H1 (cell line): ENCODE measurements around the gene RSBN1. TPM values are rescaled to one million over a fixed set of nuclear protein-coding genes. Genes with fewer than 3 reads are reported as not detected.

Experiments
- CTCF ChIA-PET: fragments of 300-600 bp; sonication (Branson Sonifier 250); formaldehyde crosslinking; loops from one replicate; lab custom pipeline; 2021; ENCODE audit not compliant: partially characterized antibody; lab: Charles Lee
- POLR2A ChIA-PET: fragments of 300-600 bp; sonication (Branson Sonifier 250); formaldehyde crosslinking; loops from one replicate; lab custom pipeline; 2021; ENCODE audit warnings: inconsistent platforms; ENCODE audit not compliant: partially characterized antibody; lab: Charles Lee
- DNase-seq, 2 experiments: peaks; one replicate each; pipeline versions ENCODE4 v3.0.0 to v3.0.0-alpha.2; 2010 to 2022; ENCODE audit warnings: low spot score in 2 of 2, low read depth in 1 of 2, mixed read lengths in 1 of 2
- FAIRE-seq: peaks from 2 replicates; lab custom pipeline; 2011; peaks lifted over from hg19 to GRCh38; lab: Jason Lieb, UNC
- H2AFZ ChIP-seq: 2 replicates; pipeline ENCODE4 v1.8.1; 2012; ENCODE audit warnings: low read length, inconsistent platforms
- H2AK5ac ChIP-seq: 2 replicates; pipeline ENCODE4 v1.6.1; 2013; ENCODE audit warnings: low read depth, low read length
- H2BK120ac ChIP-seq: replicated peaks from 2 replicates; pipeline ENCODE3; 2013; ENCODE audit warnings: low read depth, low read length, inconsistent platforms
- H2BK12ac ChIP-seq: 2 replicates; pipeline ENCODE4 v1.6.1; 2013; ENCODE audit warnings: low read depth, low read length
- H2BK15ac ChIP-seq: 2 replicates; pipeline ENCODE4 v1.6.1; 2013; ENCODE audit warnings: low read length
- H2BK20ac ChIP-seq: 2 replicates; pipeline ENCODE4 v1.6.1; 2013; ENCODE audit warnings: low read length
- H2BK5ac ChIP-seq: 2 replicates; pipeline ENCODE4 v1.6.1; 2013; ENCODE audit warnings: low read depth, low read length
- H3K14ac ChIP-seq: 2 replicates; pipeline ENCODE4 v1.6.1; 2013; ENCODE audit warnings: inconsistent platforms; ENCODE audit not compliant: insufficient read length
- H3K18ac ChIP-seq: 2 replicates; pipeline ENCODE4 v1.6.1; 2013; ENCODE audit warnings: low read length; ENCODE audit errors: extremely low read depth
- H3K23ac ChIP-seq: 2 replicates; pipeline ENCODE4 v1.6.1; 2013; ENCODE audit warnings: inconsistent platforms; ENCODE audit not compliant: insufficient read length
- H3K23me2 ChIP-seq: 2 replicates; pipeline ENCODE4 v1.6.1; 2013; ENCODE audit warnings: low read depth, low read length
- H3K27ac ChIP-seq: 2 replicates; pipeline ENCODE4 v1.6.1; 2011; ENCODE audit warnings: low read depth, low read length, inconsistent platforms
- H3K27me3 ChIP-seq, 4 experiments: replicated peaks in 1 of 4; 1 replicate in 1 of 4; 2 replicates in 3 of 4; pipeline versions ENCODE4 v1.6.1 to v1.8.1; 2011 to 2013; ENCODE audit warnings: low read length in 3 of 4, mild to moderate bottlenecking in 3 of 4, inconsistent platforms in 2 of 4, mixed read lengths in 2 of 4, moderate library complexity in 1 of 4; ENCODE audit not compliant: control insufficient read depth in 3 of 4, insufficient read depth in 3 of 4; ENCODE audit errors: extremely low read depth in 1 of 4
- H3K36me3 ChIP-seq, 4 experiments: 2 replicates each; pipeline versions ENCODE4 v1.6.1 to v1.8.1; 2011 to 2013; ENCODE audit warnings: mild to moderate bottlenecking in 4 of 4, low read length in 3 of 4, moderate library complexity in 2 of 4, control low read depth in 1 of 4, inconsistent platforms in 1 of 4; ENCODE audit not compliant: insufficient read depth in 4 of 4, control insufficient read depth in 2 of 4
- H3K4ac ChIP-seq: replicated peaks from 2 replicates; pipeline ENCODE3; 2013; ENCODE audit warnings: low read length, low read depth, mixed read lengths, inconsistent platforms; ENCODE audit not compliant: insufficient read length
- H3K4me1 ChIP-seq, 4 experiments: replicated peaks in 1 of 4; 1 replicate in 1 of 4; 2 replicates in 3 of 4; pipeline versions ENCODE4 v1.6.1 to v1.8.1; 2011 to 2013; ENCODE audit warnings: low read length in 3 of 4, inconsistent platforms in 2 of 4, mixed read lengths in 1 of 4; ENCODE audit not compliant: insufficient read depth in 4 of 4, control insufficient read depth in 3 of 4
- H3K4me2 ChIP-seq, 2 experiments: 2 replicates each; pipeline versions ENCODE4 v1.6.1 to v1.8.1; 2011 to 2013; ENCODE audit warnings: low read depth in 2 of 2, low read length in 2 of 2, control low read depth in 1 of 2, inconsistent platforms in 1 of 2, mild to moderate bottlenecking in 1 of 2; ENCODE audit not compliant: insufficient read depth in 1 of 2
- H3K4me3 ChIP-seq, 4 experiments: fragments of 200-600, 300-600 bp in 1 of 4; sonication (generic), shearing (Covaris generic), sonication (Bioruptor Twin) in 1 of 4; 2 replicates each; pipeline versions ENCODE4 v1.5.1 to v1.8.1; 2011 to 2016; ENCODE audit warnings: low read length in 4 of 4, low read depth in 3 of 4, control low read depth in 2 of 4, inconsistent platforms in 2 of 4, mild to moderate bottlenecking in 2 of 4, mixed read lengths in 1 of 4, moderate library complexity in 1 of 4; ENCODE audit not compliant: insufficient read depth in 2 of 4; ENCODE audit errors: extremely low read depth in 1 of 4
- H3K56ac ChIP-seq: replicated peaks from 2 replicates; pipeline ENCODE3; 2013; ENCODE audit warnings: low read depth, mild to moderate bottlenecking, mixed read lengths, low read length, inconsistent platforms; ENCODE audit not compliant: insufficient read length
- H3K79me1 ChIP-seq: 2 replicates; pipeline ENCODE4 v1.6.1; 2013; ENCODE audit warnings: low read depth, low read length, control low read depth
- H3K79me2 ChIP-seq, 2 experiments: 2 replicates each; pipeline versions ENCODE4 v1.6.1 to v1.8.1; 2012 to 2013; ENCODE audit warnings: low read length in 2 of 2, mild to moderate bottlenecking in 2 of 2, inconsistent platforms in 1 of 2; ENCODE audit not compliant: insufficient read depth in 2 of 2, control insufficient read depth in 1 of 2
- H3K9ac ChIP-seq, 4 experiments: replicated peaks in 1 of 4; 1 replicate in 1 of 4; 2 replicates in 3 of 4; pipeline versions ENCODE4 v1.6.1 to v1.8.1; 2011 to 2013; ENCODE audit warnings: low read depth in 3 of 4, low read length in 3 of 4, control low read depth in 2 of 4, mild to moderate bottlenecking in 2 of 4, moderate library complexity in 2 of 4, inconsistent platforms in 1 of 4; ENCODE audit errors: extremely low read depth in 1 of 4
- H3K9me3 ChIP-seq, 2 experiments: 2 replicates each; pipeline versions ENCODE4 v1.6.1 to v1.8.1; 2012 to 2013; ENCODE audit warnings: mild to moderate bottlenecking in 2 of 2, moderate library complexity in 2 of 2, control low read depth in 1 of 2, inconsistent platforms in 1 of 2, low read depth in 1 of 2, low read length in 1 of 2, mixed read lengths in 1 of 2; ENCODE audit not compliant: insufficient read depth in 2 of 2
- H4K20me1 ChIP-seq, 2 experiments: replicated peaks in 1 of 2; 2 replicates each; pipeline versions ENCODE3 to v1.8.1; 2011 to 2013; ENCODE audit warnings: inconsistent platforms in 2 of 2, low read length in 2 of 2, mild to moderate bottlenecking in 1 of 2; ENCODE audit not compliant: insufficient read depth in 2 of 2, control insufficient read depth in 1 of 2
- H4K5ac ChIP-seq: 2 replicates; pipeline ENCODE4 v1.6.1; 2013; ENCODE audit warnings: low read length, low read depth, mixed read lengths, inconsistent platforms; ENCODE audit not compliant: insufficient read length
- H4K8ac ChIP-seq: 2 replicates; pipeline ENCODE4 v1.8.0; 2013; ENCODE audit warnings: mild to moderate bottlenecking, moderate library complexity, low read length, inconsistent platforms; ENCODE audit not compliant: insufficient read depth; ENCODE audit errors: extremely low read depth
- H4K91ac ChIP-seq: replicated peaks from 2 replicates; pipeline ENCODE3; 2013; ENCODE audit warnings: low read length, mixed read lengths, inconsistent platforms; ENCODE audit not compliant: insufficient read length
- BACH1 ChIP-seq: IDR thresholded peaks from 2 replicates; pipeline ENCODE4 v1.6.1; 2012; ENCODE audit warnings: low read length, improper control_type of control experiment
- CHD2 ChIP-seq: IDR thresholded peaks from 2 replicates; pipeline ENCODE4 v1.6.1; 2012; ENCODE audit warnings: low read length, improper control_type of control experiment
- EP300 ChIP-seq, 2 experiments: IDR thresholded peaks; 1 replicate in 1 of 2; 2 replicates in 1 of 2; pipeline ENCODE4 v1.6.1; 2011 to 2012; ENCODE audit warnings: low read depth in 2 of 2, low read length in 2 of 2, mild to moderate bottlenecking in 2 of 2, borderline replicate concordance in 1 of 2, inconsistent platforms in 1 of 2, moderate library complexity in 1 of 2
- FOSL1 ChIP-seq: IDR thresholded peaks from 2 replicates; pipeline ENCODE4 v1.6.1; 2011; ENCODE audit warnings: mild to moderate bottlenecking, low read depth, low read length, moderate library complexity; ENCODE audit not compliant: insufficient read depth
- YY1 ChIP-seq: IDR thresholded peaks from 2 replicates; pipeline ENCODE4 v1.6.1; 2011; ENCODE audit warnings: low read depth, mild to moderate bottlenecking, low read length
- WGBS, 2 experiments: shearing (Covaris generic) in 1 of 2; methylation state at CpG; one replicate each; pipeline versions ENCODE4 v1.1.6 to v1.1.7; 2013 to 2015; ENCODE audit warnings: low lambda C conversion rate in 2 of 2, mixed read lengths in 2 of 2, inconsistent platforms in 1 of 2, low coverage in 1 of 2, missing lambda C conversion rate in 1 of 2; ENCODE audit not compliant: insufficient replicate concordance in 2 of 2, insufficient coverage in 1 of 2, insufficient read length in 1 of 2; ENCODE audit errors: extremely low coverage in 1 of 2, missing lambda C conversion rate in 1 of 2; 5-methylcytosine and 5-hydroxymethylcytosine counted together
- polyA plus RNA-seq, 7 experiments: library from polyadenylated mRNA; depleted of rRNA in 3 of 7; stranded (reverse) in 5 of 7; unstranded in 2 of 7; fragments of >200 nt in 5 of 7; fragments of 200-250 nt in 2 of 7; gene quantifications; 1 replicate in 5 of 7; 2 replicates in 1 of 7; 4 replicates in 1 of 7; pipeline versions ENCODE4 v1.2.1 to v1.2.3, GENCODE V29; 2011 to 2013; ENCODE audit warnings: missing spikeins in 2 of 7, mixed read lengths in 2 of 7
- total RNA-seq: library from RNA; stranded (reverse); fragmentation: NEBNext Ultra II Directional; extraction: Animal tissue kit (Norgen Biotek cat#: 25700); gene quantifications from 2 replicates; pipeline ENCODE4 v1.2.1, GENCODE V29; 2021

The RSBN1 gene
- total and polyA plus RNA-seq, 2 of the 8 experiments (the other 6 are each of a cell fraction or from before 2014, with no cell fraction given): 4.2 to 17.6 TPM

- H3K4me2 ChIP-seq: no peak overlapping the region
- no peak overlapping the region for H3K18ac ChIP-seq
- ChIA-PET CTCF (interaction anchor here (0.9 kb wide), 1 partner anchor 10 kb away, joined by 3 read pairs; no protein-coding TSS in a partner anchor), POLR2A (no interaction called here)
- FAIRE-seq: no peak
- H3K4me1 ChIP-seq: peaks cover 0 to 11% (median 2%) of the 10 kb centered on the region in 4 experiments; a peak in 3 of 7 replicates
- no peaks in the 10 kb centered on the region for H3K9me3 ChIP-seq
- no peak overlapping the region for H2BK5ac ChIP-seq
- H3K14ac ChIP-seq: no peak overlapping the region
- H3K36me3 ChIP-seq: peaks cover 0 to 18% (median 6%) of the 10 kb centered on the region in 4 experiments; a peak in 6 of 8 replicates
- H3K4me3 ChIP-seq: no peak overlapping the region
- no peak overlapping the region for H2AK5ac ChIP-seq
- H2BK15ac ChIP-seq: no peak overlapping the region
- H2BK12ac ChIP-seq: no peak overlapping the region
- H3K79me1 ChIP-seq: no peaks in the 10 kb centered on the region
- TF ChIP-seq CHD2: no peak
- TF ChIP-seq BACH1: no peak
- no peak for TF ChIP-seq YY1
- TF ChIP-seq FOSL1: no peak
- no peak for TF ChIP-seq EP300 (IDR thresholded peaks at IDR 0.05; ENCODE audit: borderline replicate concordance in 1 of 2, low read depth in 2 of 2, low read length in 2 of 2)
- no peak overlapping the region for H3K27ac ChIP-seq
- H4K5ac ChIP-seq: no peak overlapping the region
- no peak overlapping the region for H3K56ac ChIP-seq
- peaks cover 0 to 1% (median 0%) of the 10 kb centered on the region in 4 experiments; a peak in 1 of 7 replicates for H3K27me3 ChIP-seq
- H3K23me2 ChIP-seq: peaks cover 5% of the 10 kb centered on the region
- H4K8ac ChIP-seq: no peak overlapping the region
- H3K79me2 ChIP-seq: no peaks in the 10 kb centered on the region
- H2BK120ac ChIP-seq: no peak overlapping the region
- no peak overlapping the region for H3K23ac ChIP-seq
- no peak overlapping the region for H3K4ac ChIP-seq
- 87% methylated on average over 2 of the region's 2 CpGs; no CpG with 5 or more reads in 1 of the 2 experiments for WGBS, 2 experiments
- no peak overlapping the region for H4K91ac ChIP-seq
- no peaks in the 10 kb centered on the region for H4K20me1 ChIP-seq
- no peak overlapping the region for H2BK20ac ChIP-seq
- no peak overlapping the region for H3K9ac ChIP-seq
- DNase-seq: no peak
- no peak overlapping the region for H2AFZ ChIP-seq
Measured at GRCh38 chr1:113763661-113764060, 48.6 kb downstream of the RSBN1 start.
